CD4-positive, alpha-beta T cell treated with Interleukin-17A for 4 hours (primary cell): ENCODE measurements around the gene RAP1A.
"Not testable (repeated sequence)": the region's sequence is repeated elsewhere in the genome, so short reads cannot be mapped to it uniquely, and the experiment has no call there.

ENCODE experiments used
- DNase-seq: peaks from one replicate; pipeline ENCODE4 v3.0.0-alpha.2; 2020; ENCODE audit warnings: mixed read lengths

Gene RAP1A

GRCh38 chr1:111631502-111631901, 11.9 kb downstream of the RAP1A start:
- no peak for DNase-seq

- DNase-seq = not testable (repeated sequence)
Observed at GRCh38 chr1:111632771-111633170, 13.2 kb downstream of the RAP1A start.

GRCh38 chr1:111633736-111634247, 14.2 kb downstream of the RAP1A start:
- DNase-seq = no peak

- no peak for DNase-seq
Observed at GRCh38 chr1:111635324-111636009, 15.9 kb downstream of the RAP1A start.

GRCh38 chr1:111638320-111638719, 18.7 kb downstream of the RAP1A start:
- no peak for DNase-seq

DNA sequence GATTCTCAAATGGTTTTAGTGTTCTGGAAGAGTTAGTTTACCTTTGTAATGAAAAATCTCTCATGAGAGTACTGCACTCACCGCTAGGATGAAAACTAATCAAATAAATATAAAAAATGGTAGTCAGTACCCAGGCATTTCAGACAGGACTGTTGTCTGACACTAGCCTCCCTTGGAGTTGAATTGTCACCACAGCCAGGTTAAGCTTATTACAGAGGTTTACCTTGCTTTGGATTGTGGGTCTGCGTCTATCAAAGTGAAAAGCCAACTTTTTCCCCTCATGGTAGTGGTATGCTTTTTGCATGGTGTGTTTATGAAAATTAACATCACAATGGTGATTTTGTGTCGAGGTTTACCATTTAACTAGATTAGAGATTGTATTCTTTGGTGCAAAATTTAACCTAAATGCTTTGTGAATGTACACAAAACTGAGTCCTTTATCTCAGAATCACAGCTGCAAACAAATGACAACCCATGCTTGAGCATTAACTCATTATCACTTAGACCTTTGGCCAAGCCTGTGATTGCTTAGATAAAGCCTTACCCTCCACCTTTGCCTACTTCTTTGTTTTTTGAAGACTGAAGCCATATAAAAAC, 20.1 kb downstream of the RAP1A start:
- DNase-seq = no peak

DNA sequence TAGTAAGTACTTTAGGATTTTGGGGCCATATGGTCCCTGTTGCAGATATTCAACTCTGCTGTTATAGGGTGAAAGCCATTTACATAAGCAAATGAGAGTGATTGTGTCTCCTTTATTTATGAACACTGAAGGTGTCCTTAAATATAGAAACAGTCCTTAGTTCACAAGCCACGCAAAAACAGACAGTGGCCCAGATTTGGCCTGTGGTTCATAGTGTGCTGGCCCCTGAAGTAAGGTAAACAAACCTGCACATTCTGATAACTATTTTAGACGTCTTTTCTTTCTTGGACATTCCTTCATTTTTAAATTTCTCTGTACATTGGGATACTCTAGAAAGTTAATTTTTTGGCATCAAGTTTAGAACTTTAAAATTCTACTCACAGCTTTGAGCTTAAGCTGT, 23.5 kb downstream of the RAP1A start:
- DNase-seq = no peak

DNA sequence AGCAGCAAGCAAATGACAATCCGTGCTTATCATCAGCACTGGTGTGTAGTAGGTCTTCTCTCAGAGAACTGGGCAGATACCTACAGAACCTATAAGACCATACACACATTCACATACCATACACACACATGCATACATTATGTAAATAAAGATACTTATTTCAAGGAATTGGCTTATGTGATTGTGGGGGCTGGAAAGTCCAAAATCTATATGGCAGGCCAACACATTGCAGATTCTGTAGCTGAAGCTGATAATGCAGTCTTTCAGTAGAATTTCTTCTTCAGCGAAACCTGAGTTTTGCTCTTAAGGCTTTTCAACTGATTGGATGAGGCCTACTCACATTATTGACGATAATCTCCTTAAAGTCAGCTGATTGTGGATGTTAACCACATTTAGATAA, 24.1 kb downstream of the RAP1A start:
- no peak for DNase-seq

GRCh38 chr1:111644506-111644905, 24.9 kb downstream of the RAP1A start:
- DNase-seq = no peak

GRCh38 chr1:111647736-111648135, 28.1 kb downstream of the RAP1A start:
- DNase-seq = peak; percentile 29

- peak; percentile 24 for DNase-seq
Observed at GRCh38 chr1:111648806-111649205, 29.2 kb downstream of the RAP1A start.

DNA sequence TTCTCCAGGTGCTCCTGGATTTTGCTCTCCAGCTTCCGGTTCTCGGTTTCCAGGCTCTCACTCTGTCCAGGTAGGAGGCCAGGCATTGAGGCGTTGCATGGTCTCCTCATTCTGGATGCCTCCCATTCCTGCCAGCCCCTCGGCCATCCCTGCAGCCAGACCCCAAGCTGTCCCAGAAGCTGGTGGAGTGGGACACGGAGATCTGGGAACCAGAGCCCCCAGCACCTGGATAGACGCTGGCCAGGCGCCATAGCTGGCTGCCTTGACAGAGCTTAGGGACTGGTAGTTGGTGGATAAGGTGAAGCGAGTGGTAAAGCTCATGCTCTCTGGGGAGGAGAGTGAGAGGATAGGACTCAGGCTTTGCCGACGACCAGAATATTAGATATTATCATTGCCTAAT, 29.6 kb downstream of the RAP1A start:
- no peak for DNase-seq

- DNase-seq = no peak
Observed at GRCh38 chr1:111649648-111650047, 30.1 kb downstream of the RAP1A start.

DNA sequence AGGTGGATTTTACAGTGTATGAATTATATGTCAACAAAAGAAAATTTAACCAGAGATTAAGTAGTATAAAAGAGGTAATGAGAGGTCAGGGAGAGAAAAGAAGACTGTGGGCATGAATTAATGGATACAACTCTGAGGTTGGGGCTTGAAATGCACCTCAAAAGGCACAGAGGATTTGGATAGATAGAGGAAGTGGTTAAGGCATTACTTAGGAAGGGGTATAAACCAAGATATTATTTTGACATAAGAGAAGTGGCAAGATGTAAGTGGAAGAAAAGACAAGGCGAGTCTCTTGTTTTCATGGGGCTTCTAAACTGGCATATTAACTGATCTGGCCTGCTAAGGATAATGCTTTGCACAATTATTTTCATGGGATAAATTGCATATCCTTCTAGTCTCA, 34.1 kb downstream of the RAP1A start:
- no peak for DNase-seq

- DNase-seq = no peak
Observed at GRCh38 chr1:111654839-111655238, 35.2 kb downstream of the RAP1A start.

GRCh38 chr1:111656086-111657017, 36.8 kb downstream of the RAP1A start:
- DNase-seq = peak; percentile 37

- DNase-seq = no peak
Observed at GRCh38 chr1:111658622-111659021, 39.0 kb downstream of the RAP1A start.

DNA sequence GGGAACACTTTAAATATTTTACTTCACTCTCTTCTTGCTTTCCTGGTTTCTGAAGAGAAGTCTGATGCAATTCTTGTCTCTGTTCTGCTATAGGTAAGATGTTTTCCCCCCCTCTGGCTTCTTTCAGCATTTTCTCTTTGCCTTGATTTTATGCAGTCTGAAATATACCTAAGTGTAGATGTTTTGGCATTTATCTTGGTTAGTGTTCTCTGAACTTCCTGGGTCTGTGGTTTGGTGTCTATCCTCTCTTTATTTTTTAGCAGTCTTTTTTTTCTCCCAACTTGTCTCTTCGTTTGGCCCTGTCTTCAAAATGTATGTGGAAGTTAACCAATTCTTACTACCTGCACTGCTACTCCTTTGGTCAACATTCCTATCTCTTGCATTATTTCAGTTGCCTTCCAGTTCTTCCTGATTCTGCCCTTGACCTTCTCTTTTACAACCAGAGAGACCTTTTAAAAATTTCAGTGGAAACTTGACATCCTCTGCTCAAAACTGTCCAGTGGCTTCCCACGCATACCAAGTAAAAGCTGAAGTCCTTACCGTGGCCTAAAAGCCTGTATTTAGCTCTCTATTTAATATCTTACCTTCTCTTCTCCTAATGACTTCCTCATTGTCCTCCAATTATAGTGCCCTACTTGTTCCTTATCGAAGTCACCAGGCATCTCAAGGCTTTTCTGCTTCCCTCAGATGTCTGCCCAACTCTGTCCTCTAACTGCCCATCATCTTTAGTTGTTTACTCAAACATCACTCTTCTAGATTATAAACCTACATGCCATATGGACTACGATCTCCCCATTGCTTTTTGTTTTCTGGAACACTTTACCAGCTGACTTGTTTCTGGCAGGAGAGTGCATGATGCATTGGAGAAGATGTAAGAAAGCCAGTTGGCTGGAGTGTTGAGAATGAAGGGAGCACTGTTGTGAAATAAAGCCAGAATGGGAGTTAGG, 40.9 kb downstream of the RAP1A start:
- no peak for DNase-seq

DNA sequence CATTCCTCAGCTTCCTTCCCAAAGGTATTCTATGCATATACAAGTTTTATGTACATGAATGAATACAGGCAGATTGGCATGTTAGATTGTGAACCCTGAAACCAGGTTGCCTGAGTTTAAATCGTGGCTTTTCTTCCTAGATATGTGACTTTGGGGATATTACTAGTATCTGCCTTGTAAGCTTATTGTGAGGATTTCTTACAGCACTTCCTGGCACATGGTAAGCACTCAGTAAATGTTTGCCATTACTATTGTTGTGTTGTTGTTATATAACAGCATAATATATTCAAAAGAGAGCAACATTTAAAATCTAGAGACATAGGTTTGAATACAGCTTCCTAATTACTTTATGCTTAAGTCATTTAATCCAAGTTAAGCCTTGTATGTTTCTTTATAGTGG, 45.1 kb downstream of the RAP1A start:
- DNase-seq = no peak

DNA sequence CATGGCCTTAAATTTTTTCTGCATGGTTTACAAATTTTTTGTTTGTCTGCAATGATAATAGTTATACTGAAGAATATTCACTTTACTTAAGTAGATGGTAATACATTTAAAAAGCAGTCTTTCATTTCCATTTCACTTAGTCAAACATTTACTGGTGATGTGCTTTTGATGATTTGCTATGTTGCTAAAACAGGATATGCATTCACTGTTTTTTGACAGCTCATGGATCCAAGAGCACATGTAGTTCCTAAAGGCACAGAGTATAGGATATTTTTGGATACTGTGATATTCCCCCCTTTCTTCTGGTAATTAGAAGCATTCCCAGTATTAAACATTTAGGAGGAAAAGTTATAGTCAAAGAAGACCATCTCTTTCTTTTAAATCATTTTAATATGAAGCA, 45.9 kb downstream of the RAP1A start:
- no peak for DNase-seq

- DNase-seq = no peak
Observed at GRCh38 chr1:111666828-111667227, 47.2 kb downstream of the RAP1A start.

DNA sequence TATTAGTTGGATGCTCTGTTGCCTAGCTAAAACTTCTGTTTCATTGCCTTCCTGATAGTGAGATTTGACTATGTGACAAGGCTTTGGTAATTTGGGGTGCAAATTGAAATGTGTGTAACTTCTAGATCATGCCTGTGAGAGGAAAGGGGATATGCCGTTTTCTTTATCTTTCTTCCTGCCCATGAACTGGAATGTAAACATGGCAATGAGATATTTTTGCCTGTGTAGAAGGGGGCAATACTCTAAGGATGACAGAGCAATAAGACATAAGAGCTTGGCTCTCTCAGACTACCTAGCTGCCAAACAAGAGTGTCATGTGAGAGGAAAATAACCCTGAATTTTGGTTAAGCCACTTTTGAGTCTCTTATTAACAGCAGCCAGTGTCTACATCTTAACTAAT, 49.7 kb downstream of the RAP1A start:
- DNase-seq = no peak
